Gastrocnemius medialis (tissue), 4 donors: ENCODE measurements around the gene PDIA6.

Source experiments
- POLR2A ChIP-seq, 2 donors: fragments of 450-650 bp; IDR thresholded peaks; one replicate each; pipeline ENCODE4 v1.6.1; 2017; ENCODE audit warnings: antibody characterized with exemption in 2 of 2, mild to moderate bottlenecking in 2 of 2, moderate library complexity in 2 of 2
- TF ChIP-seq, protein P1 (sequence below), 5 experiments: fragments of 450-650 bp in 3 of 5; fragments of 200-600 bp in 2 of 5; sonication (generic) in 2 of 5; IDR thresholded peaks in 4 of 5; conservative IDR thresholded peaks in 1 of 5; 1 replicate in 4 of 5; 2 replicates in 1 of 5; pipeline ENCODE4 v1.5.1; 2016 to 2019; ENCODE audit warnings: antibody characterized with exemption in 5 of 5, mild to moderate bottlenecking in 3 of 5, moderate library complexity in 3 of 5

DNA sequence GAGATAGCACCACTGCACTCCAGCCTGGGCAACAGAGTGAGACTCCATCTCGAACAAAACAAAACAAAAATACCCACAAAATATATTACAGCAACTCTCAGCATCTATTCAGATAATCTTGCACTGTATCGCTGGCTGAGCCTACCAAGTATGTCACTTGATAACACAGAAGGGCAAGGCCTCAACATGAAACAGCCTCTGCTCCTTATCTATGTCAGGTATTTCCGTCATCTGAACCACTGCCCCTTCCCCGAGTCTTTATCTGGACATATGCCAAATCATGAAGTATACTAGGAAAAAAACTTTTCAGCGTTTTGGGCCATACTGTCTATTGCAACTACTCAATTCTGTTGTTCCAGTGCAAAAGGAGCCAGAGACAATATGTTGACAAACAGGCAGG lies 17.7 kb downstream of the PDIA6 start:
- TF ChIP-seq, protein P1, sequence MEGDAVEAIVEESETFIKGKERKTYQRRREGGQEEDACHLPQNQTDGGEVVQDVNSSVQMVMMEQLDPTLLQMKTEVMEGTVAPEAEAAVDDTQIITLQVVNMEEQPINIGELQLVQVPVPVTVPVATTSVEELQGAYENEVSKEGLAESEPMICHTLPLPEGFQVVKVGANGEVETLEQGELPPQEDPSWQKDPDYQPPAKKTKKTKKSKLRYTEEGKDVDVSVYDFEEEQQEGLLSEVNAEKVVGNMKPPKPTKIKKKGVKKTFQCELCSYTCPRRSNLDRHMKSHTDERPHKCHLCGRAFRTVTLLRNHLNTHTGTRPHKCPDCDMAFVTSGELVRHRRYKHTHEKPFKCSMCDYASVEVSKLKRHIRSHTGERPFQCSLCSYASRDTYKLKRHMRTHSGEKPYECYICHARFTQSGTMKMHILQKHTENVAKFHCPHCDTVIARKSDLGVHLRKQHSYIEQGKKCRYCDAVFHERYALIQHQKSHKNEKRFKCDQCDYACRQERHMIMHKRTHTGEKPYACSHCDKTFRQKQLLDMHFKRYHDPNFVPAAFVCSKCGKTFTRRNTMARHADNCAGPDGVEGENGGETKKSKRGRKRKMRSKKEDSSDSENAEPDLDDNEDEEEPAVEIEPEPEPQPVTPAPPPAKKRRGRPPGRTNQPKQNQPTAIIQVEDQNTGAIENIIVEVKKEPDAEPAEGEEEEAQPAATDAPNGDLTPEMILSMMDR (IDR thresholded peaks at IDR 0.05 in 4 of 5, conservative IDR thresholded peaks at IDR 0.05 in 1 of 5): no peak
- no peak for TF ChIP-seq POLR2A (IDR thresholded peaks at IDR 0.05)
